Measurements from ENCODE around the gene SYP.

- no peak for TF ChIP-seq CTCF (conservative IDR thresholded peaks at IDR 0.05; ENCODE audit: low read length)
- TF ChIP-seq EZH2phosphoT487 (IDR thresholded peaks at IDR 0.05; ENCODE audit: borderline replicate concordance, low read depth, low read length): no peak
Observed at GRCh38 chrX:49247346-49247745, 47.4 kb upstream of the SYP start.

Data from OCI-LY7 (cell line).